ENCODE data around the gene CCDC134. TPM values are rescaled to one million over a fixed set of nuclear protein-coding genes. Genes with fewer than 3 reads are reported as not detected.
A peak's percentile ranks its signal among the peaks of the same experiment; 100 is the strongest.

Gene CCDC134
- total and polyA plus RNA-seq, 9 of the 15 experiments (the other 6 are each of a cell fraction or from before 2014, with no cell fraction given), result 0.56 to 11.9 (median 5.3) TPM

GRCh38 chr22:41800348-41801146 is at the start of gene CCDC134 (continued):
- TF ChIP-seq ZBTB40 (IDR thresholded peaks at IDR 0.05) (peak; percentile 73), ZBTB40 (CRISPR knock-in tag; IDR thresholded peaks at IDR 0.05) (no peak), ZNF143 (CRISPR knock-in tag; IDR thresholded peaks at IDR 0.05) (no peak), ELF2 (CRISPR knock-in tag; IDR thresholded peaks at IDR 0.05) (no peak), ARID3B (CRISPR knock-in tag; IDR thresholded peaks at IDR 0.05; ENCODE audit: borderline replicate concordance) (no peak), CLOCK (CRISPR knock-in tag; IDR thresholded peaks at IDR 0.05; ENCODE audit: borderline replicate concordance) (no peak), ZNF232 (CRISPR knock-in tag; IDR thresholded peaks at IDR 0.05) (no peak), GATAD2B (IDR thresholded peaks at IDR 0.05; ENCODE audit: borderline replicate concordance) (no peak), CTBP1 (IDR thresholded peaks at IDR 0.05; ENCODE audit: borderline replicate concordance) (no peak; the same call in 1 of the 2 replicates), NR2C1 (IDR thresholded peaks at IDR 0.05) (no peak), NR2C1 (tag; IDR thresholded peaks at IDR 0.05) (no peak), VEZF1 (CRISPR knock-in tag; IDR thresholded peaks at IDR 0.05) (peak; percentile 86), PURB (CRISPR knock-in tag; IDR thresholded peaks at IDR 0.05; ENCODE audit: low read depth) (no peak)

All from K562 (cell line).